OCI-LY3 (cell line): ENCODE measurements around the gene JDP2.

Source experiments
- H2AFZ ChIP-seq: fragments of 200-600, 300-600 bp; shearing (Covaris generic); 2 replicates; pipeline ENCODE4 v1.6.0; 2014; ENCODE audit warnings: antibody characterized with exemption, low read depth, low read length
- H3K27ac ChIP-seq: fragments of 200-600, 300-600 bp; sonication (generic); 2 replicates; pipeline ENCODE4 v1.5.1; 2014; ENCODE audit warnings: mild to moderate bottlenecking, low read length, moderate library complexity, mixed read lengths
- H3K27me3 ChIP-seq: fragments of 200-600, 300-600 bp; sonication (generic); 2 replicates; pipeline ENCODE4 v1.6.1; 2014; ENCODE audit warnings: low read depth, low read length, mixed read lengths
- H3K36me3 ChIP-seq: fragments of 200-600, 300-600 bp; sonication (generic); replicated peaks from 2 replicates; pipeline ENCODE3; 2014; ENCODE audit warnings: low read depth, low read length, mixed read lengths
- H3K4me1 ChIP-seq: fragments of 300-600, 200-600 bp; sonication (generic); 2 replicates; pipeline ENCODE4 v1.6.1; 2014; ENCODE audit warnings: low read length, mixed read lengths
- H3K4me2 ChIP-seq: fragments of 200-600, 300-600 bp; sonication (generic); 2 replicates; pipeline ENCODE4 v1.6.1; 2014; ENCODE audit warnings: low read length, mixed read lengths
- H3K4me3 ChIP-seq: fragments of 300-600, 200-600 bp; sonication (generic); 2 replicates; pipeline ENCODE4 v1.5.1; 2014; ENCODE audit warnings: antibody characterized with exemption, mild to moderate bottlenecking, low read length, moderate library complexity
- H3K79me2 ChIP-seq: fragments of 300-600, 200-600 bp; shearing (Covaris generic); 2 replicates; pipeline ENCODE4 v1.6.1; 2014; ENCODE audit warnings: mild to moderate bottlenecking, low read length, mixed read lengths
- H3K9ac ChIP-seq: fragments of 300-600, 200-600 bp; shearing (Covaris generic); 2 replicates; pipeline ENCODE4 v1.6.0; 2014; ENCODE audit warnings: mild to moderate bottlenecking, low read length, moderate library complexity
- H3K9me3 ChIP-seq: fragments of 200-600, 300-600 bp; shearing (Covaris generic); 2 replicates; pipeline ENCODE4 v1.6.1; 2014; ENCODE audit warnings: low read length, mixed read lengths; ENCODE audit not compliant: insufficient read depth
- H4K20me1 ChIP-seq: fragments of 200-600, 300-600 bp; sonication (generic); 2 replicates; pipeline ENCODE4 v1.6.1; 2016; ENCODE audit warnings: low read length, mixed read lengths; ENCODE audit not compliant: insufficient read depth
- CTCF ChIP-seq: fragments of 200-600, 300-600 bp; sonication (generic); IDR thresholded peaks from 2 replicates; pipeline ENCODE4 v1.5.1; 2014; ENCODE audit warnings: antibody characterized with exemption, low read length, low read depth
- EZH2phosphoT487 ChIP-seq: fragments of 200-600 bp; shearing (Covaris generic); IDR thresholded peaks from 2 replicates; pipeline ENCODE4 v1.6.1; 2018; ENCODE audit warnings: antibody characterized with exemption, mixed run types, low read depth

The JDP2 gene

GRCh38 chr14:75430526-75430925 is 2.7 kb downstream of the JDP2 start:
- Histone ChIP-seq H3K79me2 (peaks cover 100% of the 10 kb centered on the region), H2AFZ (no peak overlapping the region), H3K36me3 (peaks cover 69% of the 10 kb centered on the region), H3K27ac (peak overlapping the region; percentile 80; the same call in 1 of the 2 replicates), H3K27me3 (no peaks in the 10 kb centered on the region), H3K4me1 (peaks cover 46% of the 10 kb centered on the region), H3K9me3 (no peaks in the 10 kb centered on the region), H3K4me3 (peak overlapping the region; percentile 97), H3K9ac (no peak overlapping the region), H3K4me2 (peak overlapping the region; percentile 90), H4K20me1 (peaks cover 72% of the 10 kb centered on the region)
- TF ChIP-seq EZH2phosphoT487 (no peak), CTCF (no peak)

GRCh38 chr14:75430976-75431375 is 3.2 kb downstream of the JDP2 start:
- H3K9me3 ChIP-seq, result no peaks in the 10 kb centered on the region
- H3K9ac ChIP-seq, result no peak overlapping the region
- peak overlapping the region; percentile 2; the same call in 1 of the 2 replicates for H3K27ac ChIP-seq
- peak overlapping the region; percentile 90; the same call in 1 of the 2 replicates for H3K4me2 ChIP-seq
- peaks cover 100% of the 10 kb centered on the region for H3K79me2 ChIP-seq
- H3K4me1 ChIP-seq, result peaks cover 42% of the 10 kb centered on the region
- no peaks in the 10 kb centered on the region for H3K27me3 ChIP-seq
- H4K20me1 ChIP-seq, result peaks cover 76% of the 10 kb centered on the region
- H2AFZ ChIP-seq, result no peak overlapping the region
- TF ChIP-seq CTCF (no peak), EZH2phosphoT487 (no peak)
- H3K36me3 ChIP-seq, result peaks cover 74% of the 10 kb centered on the region
- peak overlapping the region; percentile 97; the same call in 1 of the 2 replicates for H3K4me3 ChIP-seq

- H3K9me3 ChIP-seq, result no peaks in the 10 kb centered on the region
- peaks cover 44% of the 10 kb centered on the region for H3K4me1 ChIP-seq
- H3K4me2 ChIP-seq, result no peak overlapping the region
- peaks cover 81% of the 10 kb centered on the region for H3K36me3 ChIP-seq
- TF ChIP-seq EZH2phosphoT487 (no peak), CTCF (no peak)
- H3K27me3 ChIP-seq, result no peaks in the 10 kb centered on the region
- no peak overlapping the region for H3K27ac ChIP-seq
- no peak overlapping the region for H2AFZ ChIP-seq
- H3K79me2 ChIP-seq, result peaks cover 100% of the 10 kb centered on the region
- peaks cover 85% of the 10 kb centered on the region for H4K20me1 ChIP-seq
- H3K9ac ChIP-seq, result no peak overlapping the region
- no peak overlapping the region for H3K4me3 ChIP-seq
Measured at GRCh38 chr14:75431827-75432226, 4.0 kb downstream of the JDP2 start.

GRCh38 chr14:75432411-75432810 is 4.6 kb downstream of the JDP2 start:
- TF ChIP-seq CTCF (no peak), EZH2phosphoT487 (no peak)
- H3K4me3 ChIP-seq, result no peak overlapping the region
- no peaks in the 10 kb centered on the region for H3K27me3 ChIP-seq
- no peak overlapping the region for H3K27ac ChIP-seq
- H4K20me1 ChIP-seq, result peaks cover 91% of the 10 kb centered on the region
- H2AFZ ChIP-seq, result no peak overlapping the region
- H3K9me3 ChIP-seq, result no peaks in the 10 kb centered on the region
- peaks cover 84% of the 10 kb centered on the region for H3K36me3 ChIP-seq
- no peak overlapping the region for H3K4me2 ChIP-seq
- H3K4me1 ChIP-seq, result peaks cover 48% of the 10 kb centered on the region
- peaks cover 100% of the 10 kb centered on the region for H3K79me2 ChIP-seq
- H3K9ac ChIP-seq, result no peak overlapping the region
